Mesenchymal stem cell (in vitro differentiated cells and primary cell): ENCODE measurements around the gene CAPZA1.
"Not testable (repeated sequence)": the region's sequence is repeated elsewhere in the genome, so short reads cannot be mapped to it uniquely, and the experiment has no call there.

Experiments used
- DNase-seq: peaks from one replicate; pipeline ENCODE4 v3.0.0-alpha.2; 2013
- H2AFZ ChIP-seq: one replicate; pipeline ENCODE4 v1.6.1; 2013; ENCODE audit warnings: low read depth, mild to moderate bottlenecking, control low read depth, inconsistent platforms, low read length, moderate library complexity
- H2AK5ac ChIP-seq: 2 replicates; pipeline ENCODE4 v1.6.1; 2013; ENCODE audit warnings: low read length, moderate library complexity, mild to moderate bottlenecking, inconsistent platforms; ENCODE audit not compliant: severe bottlenecking
- H2BK120ac ChIP-seq: one replicate; pipeline ENCODE4 v1.6.1; 2013; ENCODE audit warnings: low read depth, mild to moderate bottlenecking, inconsistent platforms, low read length, moderate library complexity
- H2BK12ac ChIP-seq, 2 experiments: one replicate each; pipeline ENCODE4 v1.6.1; 2013; ENCODE audit warnings: inconsistent platforms in 2 of 2, low read length in 2 of 2, mild to moderate bottlenecking in 2 of 2, moderate library complexity in 2 of 2, control low read depth in 1 of 2
- H2BK15ac ChIP-seq: one replicate; pipeline ENCODE4 v1.6.1; 2013; ENCODE audit warnings: mild to moderate bottlenecking, low read depth, inconsistent platforms; ENCODE audit not compliant: poor library complexity, severe bottlenecking
- H2BK5ac ChIP-seq: 2 replicates; pipeline ENCODE4 v1.6.1; 2013; ENCODE audit warnings: low read depth, mild to moderate bottlenecking, low read length, control low read depth, inconsistent platforms; ENCODE audit not compliant: poor library complexity, severe bottlenecking
- H3K14ac ChIP-seq, 2 experiments: one replicate each; pipeline ENCODE4 v1.6.1; 2013; ENCODE audit warnings: inconsistent platforms in 2 of 2, low read length in 2 of 2, control low read depth in 1 of 2, mild to moderate bottlenecking in 1 of 2, moderate library complexity in 1 of 2
- H3K18ac ChIP-seq, 2 experiments: one replicate each; pipeline ENCODE4 v1.6.1; 2013; ENCODE audit warnings: inconsistent platforms in 2 of 2, low read length in 2 of 2, control low read depth in 1 of 2, low read depth in 1 of 2, mild to moderate bottlenecking in 1 of 2
- H3K23ac ChIP-seq, 2 experiments: one replicate each; pipeline ENCODE4 v1.6.1; 2013; ENCODE audit warnings: inconsistent platforms in 2 of 2, low read length in 2 of 2, mild to moderate bottlenecking in 2 of 2, moderate library complexity in 2 of 2, control low read depth in 1 of 2
- H3K27ac ChIP-seq: 2 replicates; pipeline ENCODE4 v1.5.1; 2013; ENCODE audit warnings: mild to moderate bottlenecking, moderate library complexity, low read length, control low read depth, inconsistent platforms; ENCODE audit not compliant: poor library complexity, severe bottlenecking
- H3K27me3 ChIP-seq, 2 experiments: 2 replicates each; pipeline versions ENCODE4 v1.6.1 to v1.7.0; 2013; ENCODE audit warnings: low read length in 2 of 2, mild to moderate bottlenecking in 2 of 2, moderate library complexity in 2 of 2, control low read depth in 1 of 2, inconsistent platforms in 1 of 2; ENCODE audit not compliant: control insufficient read depth in 1 of 2, insufficient read depth in 1 of 2
- H3K36me3 ChIP-seq, 2 experiments: 2 replicates each; pipeline versions ENCODE4 v1.6.1 to v1.7.0; 2013; ENCODE audit warnings: low read length in 2 of 2, control low read depth in 1 of 2, inconsistent platforms in 1 of 2, low read depth in 1 of 2, mild to moderate bottlenecking in 1 of 2; ENCODE audit not compliant: insufficient read depth in 2 of 2, control insufficient read depth in 1 of 2
- H3K4ac ChIP-seq, 2 experiments: one replicate each; pipeline ENCODE4 v1.6.1; 2013; ENCODE audit warnings: inconsistent platforms in 2 of 2, low read length in 2 of 2, mild to moderate bottlenecking in 2 of 2, moderate library complexity in 2 of 2, control low read depth in 1 of 2, low read depth in 1 of 2
- H3K4me1 ChIP-seq: 2 replicates; pipeline ENCODE4 v1.6.1; 2013; ENCODE audit warnings: low read depth, low read length, control low read depth; ENCODE audit not compliant: control insufficient read depth, insufficient read depth
- H3K4me2 ChIP-seq: 2 replicates; pipeline ENCODE4 v1.6.1; 2013; ENCODE audit warnings: low read length, mild to moderate bottlenecking, inconsistent platforms; ENCODE audit not compliant: poor library complexity, severe bottlenecking
- H3K4me3 ChIP-seq, 2 experiments: 2 replicates each; pipeline versions ENCODE4 v1.5.1 to v1.7.0; 2013; ENCODE audit warnings: low read length in 2 of 2, mild to moderate bottlenecking in 2 of 2, control low read depth in 1 of 2, low read depth in 1 of 2; ENCODE audit not compliant: insufficient read depth in 1 of 2
- H3K79me1 ChIP-seq: replicated peaks from 2 replicates; pipeline ENCODE4 v1.6.1; 2013; ENCODE audit warnings: mild to moderate bottlenecking, control low read depth, low read length, inconsistent platforms; ENCODE audit not compliant: poor library complexity, severe bottlenecking
- H3K9ac ChIP-seq: 2 replicates; pipeline ENCODE4 v1.7.0; 2013; ENCODE audit warnings: mild to moderate bottlenecking, low read length, moderate library complexity
- H3K9me3 ChIP-seq: 2 replicates; pipeline ENCODE4 v1.7.0; 2013; ENCODE audit warnings: mild to moderate bottlenecking, low read length; ENCODE audit not compliant: control insufficient read depth
- H4K8ac ChIP-seq: one replicate; pipeline ENCODE4 v1.6.1; 2013; ENCODE audit warnings: inconsistent platforms, mild to moderate bottlenecking, low read length, moderate library complexity
- H4K91ac ChIP-seq: one replicate; pipeline ENCODE4 v1.6.1; 2013; ENCODE audit warnings: mild to moderate bottlenecking, low read length, inconsistent platforms
- WGBS: methylation state at CpG from one replicate; pipeline ENCODE4 v1.1.7; 2013; ENCODE audit warnings: mixed read lengths; 5-methylcytosine and 5-hydroxymethylcytosine counted together

The CAPZA1 gene

GRCh38 chr1:112618721-112619517 lies 713 bp upstream of the CAPZA1 start, which contains the start of gene ST7L:
Gene ST7L, minus strand, starts transcription at chr1:112619141. Its CDS starts 28 bp downstream, at chr1:112619113.
- peak within 1 kb of the TSS; percentile 83 for H2BK5ac ChIP-seq
- under 1% methylated on average over 48 of the region's 48 CpGs for WGBS

DNA sequence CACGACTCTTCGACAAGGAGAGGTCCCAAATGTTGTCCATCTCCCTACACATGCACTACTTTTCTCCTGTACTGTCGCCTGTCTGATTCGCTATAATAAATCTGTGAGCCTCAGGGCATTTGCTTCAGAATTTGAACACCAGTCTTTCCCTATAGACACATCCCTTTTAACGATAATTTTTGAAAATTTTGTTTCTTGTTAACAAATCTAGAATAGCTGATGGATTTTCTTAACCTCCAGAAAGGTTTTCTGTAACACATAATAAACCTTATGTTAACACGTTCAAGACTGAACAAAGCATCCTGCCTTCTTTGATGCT lies 704 bp downstream of the CAPZA1 start:
- Histone ChIP-seq H3K4me2 (peak overlapping the region; percentile 41), H2AK5ac (peak overlapping the region; percentile 85), H3K4me3 (peak overlapping the region; percentile 81 to 97), H3K9ac (peak overlapping the region; percentile 100), H2BK15ac (no peak overlapping the region), H3K79me1 (no peaks in the 10 kb centered on the region), H4K91ac (no peak overlapping the region), H3K4ac (peak overlapping the region in 1 of 2 experiments; percentile 93), H4K8ac (no peak overlapping the region), H3K27ac (peak overlapping the region; percentile 74), H3K36me3 (peaks cover 5 to 14% of the 10 kb centered on the region in 2 experiments), H3K4me1 (peaks cover 4% of the 10 kb centered on the region), H2BK5ac (no peak overlapping the region), H3K9me3 (no peaks in the 10 kb centered on the region), H3K14ac (no peak overlapping the region), H3K27me3 (no peaks in the 10 kb centered on the region), H3K23ac (no peak overlapping the region), H2BK12ac (no peak overlapping the region), H2AFZ (no peak overlapping the region), H2BK120ac (no peak overlapping the region), H3K18ac (peak overlapping the region in 1 of 2 experiments; percentile 99)
- no peak for DNase-seq
- WGBS, result 13% methylated on average over 3 of the region's 6 CpGs

More at GRCh38 chr1:112618721-112619517, 713 bp upstream of the CAPZA1 start, which contains the start of gene ST7L:
- no peak within 1 kb of the TSS for H2BK12ac ChIP-seq
- H3K36me3 ChIP-seq, result peaks cover 6 to 16% of the 10 kb centered on the region in 2 experiments
- peak within 1 kb of the TSS; percentile 81 for H3K4me2 ChIP-seq
- H3K27ac ChIP-seq, result peak within 1 kb of the TSS; percentile 96
- H3K14ac ChIP-seq, result peak within 1 kb of the TSS in 1 of 2 experiments; percentile 91
- peak within 1 kb of the TSS; percentile 81 to 97 for H3K4me3 ChIP-seq
- peak within 1 kb of the TSS; percentile 39 for H2AFZ ChIP-seq
- peak within 1 kb of the TSS; percentile 100 for H3K9ac ChIP-seq
- no peaks in the 10 kb centered on the region for H3K27me3 ChIP-seq
- peaks cover 4% of the 10 kb centered on the region for H3K4me1 ChIP-seq
- peaks cover 3% of the 10 kb centered on the region for H3K79me1 ChIP-seq
- peak within 1 kb of the TSS in 1 of 2 experiments; percentile 65 for H3K23ac ChIP-seq
- peak within 1 kb of the TSS; percentile 95 to 99 for H3K4ac ChIP-seq
- H2BK120ac ChIP-seq, result peak within 1 kb of the TSS; percentile 97
- peak within 1 kb of the TSS; percentile 95 for H2AK5ac ChIP-seq
- H2BK15ac ChIP-seq, result peak within 1 kb of the TSS; percentile 63
- peak; percentile 81 for DNase-seq
- H4K8ac ChIP-seq, result peak within 1 kb of the TSS; percentile 97
- peak within 1 kb of the TSS; percentile 98 for H4K91ac ChIP-seq
- H3K18ac ChIP-seq, result peak within 1 kb of the TSS; percentile 95 to 99
- H3K9me3 ChIP-seq, result no peaks in the 10 kb centered on the region

- H2BK15ac ChIP-seq, H3K4me2 ChIP-seq, DNase-seq, H3K9ac ChIP-seq, H2BK12ac ChIP-seq, H2BK120ac ChIP-seq, H2AFZ ChIP-seq, H3K27ac ChIP-seq, H2BK5ac ChIP-seq, H3K79me1 ChIP-seq, H4K91ac ChIP-seq, H3K4me1 ChIP-seq, H2AK5ac ChIP-seq, H4K8ac ChIP-seq, H3K4me3 ChIP-seq, H3K23ac ChIP-seq, H3K14ac ChIP-seq, H3K9me3 ChIP-seq, H3K18ac ChIP-seq, H3K4ac ChIP-seq, H3K27me3 ChIP-seq: not testable (repeated sequence)
- WGBS, result 100% methylated on average over 1 of the region's 5 CpGs
- H3K36me3 ChIP-seq, result peaks cover 3 to 31% of the 10 kb centered on the region in 2 experiments
Measured at GRCh38 chr1:112624493-112624892, 4.9 kb downstream of the CAPZA1 start.

DNA sequence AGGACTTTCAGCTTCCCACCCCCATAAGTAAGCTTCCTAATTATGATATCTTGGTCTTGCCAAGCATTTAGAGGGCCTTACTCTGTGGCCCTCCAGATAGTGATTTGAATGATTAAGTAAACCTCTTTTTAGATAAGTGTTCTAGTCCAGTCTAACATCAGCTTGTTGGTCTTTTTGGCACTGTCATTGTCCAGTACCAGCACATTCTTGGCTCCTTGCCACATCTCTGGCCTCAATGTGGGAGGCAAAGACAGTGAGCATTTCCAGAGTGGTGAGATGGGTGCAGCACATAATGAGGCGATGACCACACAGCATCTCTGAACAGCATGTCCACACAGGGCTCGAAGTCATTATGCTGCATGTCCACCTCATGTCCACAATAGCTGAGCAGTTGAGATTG lies 6.1 kb downstream of the CAPZA1 start:
- WGBS, result 88% methylated on average over 2 of the region's 2 CpGs
- Histone ChIP-seq H4K8ac (no peak overlapping the region), H3K4ac (no peak overlapping the region), H3K23ac (no peak overlapping the region), H3K27me3 (no peaks in the 10 kb centered on the region), H3K9me3 (no peaks in the 10 kb centered on the region), H2AK5ac (no peak overlapping the region), H2BK120ac (no peak overlapping the region), H3K27ac (no peak overlapping the region), H4K91ac (no peak overlapping the region), H3K36me3 (peaks cover 6 to 36% of the 10 kb centered on the region in 2 experiments), H3K9ac (no peak overlapping the region), H3K14ac (no peak overlapping the region), H3K4me2 (no peak overlapping the region), H3K18ac (no peak overlapping the region), H3K4me1 (peaks cover 5% of the 10 kb centered on the region), H3K4me3 (no peak overlapping the region), H2BK15ac (no peak overlapping the region), H2BK12ac (no peak overlapping the region), H2AFZ (no peak overlapping the region), H3K79me1 (no peaks in the 10 kb centered on the region), H2BK5ac (no peak overlapping the region)
- peak; percentile 56 for DNase-seq
